Neuronal stem cell (in vitro differentiated cells): ENCODE results near the gene SLC26A9. TPM values are rescaled to one million over a fixed set of nuclear protein-coding genes. Genes with fewer than 3 reads are reported as not detected.

Source experiments
- DNase-seq: peaks from one replicate; pipeline ENCODE4 v3.0.0-alpha.2; 2013; ENCODE audit warnings: low spot score
- H2AFZ ChIP-seq: one replicate; pipeline ENCODE4 v1.6.1; 2013; ENCODE audit warnings: mild to moderate bottlenecking, low read length, inconsistent platforms
- H2AK5ac ChIP-seq: 2 replicates; pipeline ENCODE4 v1.6.1; 2013; ENCODE audit warnings: low read depth, mild to moderate bottlenecking, inconsistent platforms, low read length, moderate library complexity, mixed read lengths
- H2BK120ac ChIP-seq: 2 replicates; pipeline ENCODE4 v1.6.1; 2013; ENCODE audit warnings: low read depth, mild to moderate bottlenecking, inconsistent platforms, low read length, moderate library complexity, mixed read lengths
- H2BK12ac ChIP-seq: one replicate; pipeline ENCODE4 v1.6.1; 2013; ENCODE audit warnings: low read length, inconsistent platforms
- H2BK15ac ChIP-seq: 2 replicates; pipeline ENCODE4 v1.6.1; 2013; ENCODE audit warnings: mild to moderate bottlenecking, low read length, inconsistent platforms, mixed read lengths
- H2BK5ac ChIP-seq: one replicate; pipeline ENCODE4 v1.6.1; 2013; ENCODE audit warnings: inconsistent platforms, mild to moderate bottlenecking, low read length, moderate library complexity
- H3K14ac ChIP-seq: one replicate; pipeline ENCODE4 v1.6.1; 2013; ENCODE audit warnings: low read length, inconsistent platforms
- H3K18ac ChIP-seq: 2 replicates; pipeline ENCODE4 v1.6.1; 2013; ENCODE audit warnings: low read length, inconsistent platforms
- H3K23ac ChIP-seq: 2 replicates; pipeline ENCODE4 v1.6.1; 2013; ENCODE audit warnings: low read depth, mild to moderate bottlenecking, mixed read lengths, low read length, inconsistent platforms; ENCODE audit not compliant: poor library complexity
- H3K27ac ChIP-seq: replicated peaks from 3 replicates; pipeline ENCODE4 v1.5.1; 2013; ENCODE audit warnings: low read length, inconsistent platforms
- H3K27me3 ChIP-seq, 3 experiments: 2 replicates each; pipeline ENCODE4 v1.6.1; 2013; ENCODE audit warnings: low read length in 3 of 3, mild to moderate bottlenecking in 2 of 3, inconsistent platforms in 1 of 3, low read depth in 1 of 3, mixed read lengths in 1 of 3, moderate library complexity in 1 of 3; ENCODE audit not compliant: control insufficient read depth in 3 of 3, insufficient read depth in 3 of 3
- H3K36me3 ChIP-seq, 2 donors: replicated peaks in 1 of 2; 2 replicates each; pipeline ENCODE4 v1.6.1; 2013; ENCODE audit warnings: low read length in 2 of 2; ENCODE audit not compliant: control insufficient read depth in 2 of 2, insufficient read depth in 2 of 2
- H3K4ac ChIP-seq: 2 replicates; pipeline ENCODE4 v1.6.1; 2013; ENCODE audit warnings: inconsistent platforms, mild to moderate bottlenecking, low read length, moderate library complexity
- H3K4me1 ChIP-seq, 2 donors: 1 replicate in 1 of 2; 2 replicates in 1 of 2; pipeline ENCODE4 v1.6.1; 2013; ENCODE audit warnings: low read length in 2 of 2, low read depth in 1 of 2; ENCODE audit not compliant: control insufficient read depth in 2 of 2, insufficient read depth in 1 of 2
- H3K4me2 ChIP-seq: one replicate; pipeline ENCODE4 v1.6.1; 2013; ENCODE audit warnings: mild to moderate bottlenecking, low read length, inconsistent platforms; ENCODE audit not compliant: insufficient read depth, poor library complexity, severe bottlenecking
- H3K4me3 ChIP-seq, 2 donors: 2 replicates each; pipeline ENCODE4 v1.5.1; 2013; ENCODE audit warnings: low read length in 2 of 2, mild to moderate bottlenecking in 2 of 2, inconsistent platforms in 1 of 2, moderate library complexity in 1 of 2
- H3K79me1 ChIP-seq: one replicate; pipeline ENCODE4 v1.6.1; 2013; ENCODE audit warnings: low read depth, mild to moderate bottlenecking, inconsistent platforms, low read length, moderate library complexity
- H3K9ac ChIP-seq: one replicate; pipeline ENCODE4 v1.6.1; 2013; ENCODE audit warnings: mild to moderate bottlenecking, low read depth, low read length, inconsistent platforms; ENCODE audit not compliant: poor library complexity
- H3K9me3 ChIP-seq, 2 donors: replicated peaks in 1 of 2; 2 replicates each; pipeline versions ENCODE3 to v1.6.1; 2013; ENCODE audit warnings: low read length in 2 of 2, mild to moderate bottlenecking in 2 of 2, inconsistent platforms in 1 of 2, low read depth in 1 of 2, mixed read lengths in 1 of 2, moderate library complexity in 1 of 2; ENCODE audit not compliant: control insufficient read depth in 2 of 2, insufficient read depth in 1 of 2
- H4K8ac ChIP-seq: one replicate; pipeline ENCODE4 v1.6.1; 2013; ENCODE audit warnings: low read depth, mild to moderate bottlenecking, inconsistent platforms, low read length, moderate library complexity
- H4K91ac ChIP-seq: one replicate; pipeline ENCODE4 v1.6.1; 2013; ENCODE audit warnings: low read length, low read depth, mild to moderate bottlenecking, inconsistent platforms; ENCODE audit not compliant: poor library complexity
- whole genome bisulfite sequencing, 2 donors: extraction: QIAGEN DNeasy Blood & Tissue Kit; methylation state at CpG; one replicate each; pipeline ENCODE4 v1.1.7; 2013; ENCODE audit warnings: missing lambda C conversion rate in 2 of 2, mixed read lengths in 1 of 2; ENCODE audit not compliant: insufficient read length in 2 of 2, insufficient replicate concordance in 1 of 2; ENCODE audit errors: extremely low coverage in 2 of 2; 5-methylcytosine and 5-hydroxymethylcytosine counted together
- polyA plus RNA-seq, 2 experiments: library from polyadenylated mRNA; stranded (reverse); fragments of 200-250 nt; gene quantifications; one replicate each; pipeline ENCODE4 v1.2.3, GENCODE V29; 2013

Gene SLC26A9, protein sequence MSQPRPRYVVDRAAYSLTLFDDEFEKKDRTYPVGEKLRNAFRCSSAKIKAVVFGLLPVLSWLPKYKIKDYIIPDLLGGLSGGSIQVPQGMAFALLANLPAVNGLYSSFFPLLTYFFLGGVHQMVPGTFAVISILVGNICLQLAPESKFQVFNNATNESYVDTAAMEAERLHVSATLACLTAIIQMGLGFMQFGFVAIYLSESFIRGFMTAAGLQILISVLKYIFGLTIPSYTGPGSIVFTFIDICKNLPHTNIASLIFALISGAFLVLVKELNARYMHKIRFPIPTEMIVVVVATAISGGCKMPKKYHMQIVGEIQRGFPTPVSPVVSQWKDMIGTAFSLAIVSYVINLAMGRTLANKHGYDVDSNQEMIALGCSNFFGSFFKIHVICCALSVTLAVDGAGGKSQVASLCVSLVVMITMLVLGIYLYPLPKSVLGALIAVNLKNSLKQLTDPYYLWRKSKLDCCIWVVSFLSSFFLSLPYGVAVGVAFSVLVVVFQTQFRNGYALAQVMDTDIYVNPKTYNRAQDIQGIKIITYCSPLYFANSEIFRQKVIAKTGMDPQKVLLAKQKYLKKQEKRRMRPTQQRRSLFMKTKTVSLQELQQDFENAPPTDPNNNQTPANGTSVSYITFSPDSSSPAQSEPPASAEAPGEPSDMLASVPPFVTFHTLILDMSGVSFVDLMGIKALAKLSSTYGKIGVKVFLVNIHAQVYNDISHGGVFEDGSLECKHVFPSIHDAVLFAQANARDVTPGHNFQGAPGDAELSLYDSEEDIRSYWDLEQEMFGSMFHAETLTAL
- polyA plus RNA-seq (2013, experiment 1 of 2), result 0.03 TPM
- 0.03 TPM for polyA plus RNA-seq (2013, experiment 2 of 2)

DNA sequence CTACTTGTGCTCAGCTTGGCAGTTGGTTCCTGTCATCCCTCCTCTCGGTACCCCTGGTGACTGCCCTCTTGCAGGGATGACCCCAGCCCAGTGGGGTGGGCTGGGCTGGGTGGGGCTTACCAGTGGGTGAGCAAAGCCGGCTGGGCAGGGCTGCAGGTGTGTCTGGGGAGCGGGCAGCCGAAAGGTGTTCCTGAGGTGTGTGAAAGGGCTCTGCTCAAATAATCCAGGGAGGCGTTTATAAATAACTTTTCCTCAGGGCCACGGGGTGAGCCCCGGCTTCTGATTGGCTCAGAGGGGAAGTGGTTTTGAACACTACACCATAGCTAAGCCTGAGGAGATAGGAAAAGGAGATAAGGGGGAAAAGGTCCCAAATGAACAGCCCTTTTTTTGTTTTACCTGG lies at the start of gene SLC26A9:
TSS of gene SLC26A9 (minus strand) at position 212 of the 400 bp plus-strand sequence. CDS start 7,636 bp downstream, outside the sequence.
- Histone ChIP-seq H2AK5ac (peak within 1 kb of the TSS; percentile 36), H3K4me1 (peaks cover 0 to 20% of the 10 kb centered on the region in 2 donors), H3K4me2 (no peak within 1 kb of the TSS), H3K36me3 (no peaks in the 10 kb centered on the region), H3K23ac (no peak within 1 kb of the TSS), H2BK12ac (no peak within 1 kb of the TSS), H3K9me3 (no peaks in the 10 kb centered on the region), H2BK15ac (peak within 1 kb of the TSS; percentile 72), H4K91ac (no peak within 1 kb of the TSS), H2AFZ (no peak within 1 kb of the TSS), H3K18ac (peak within 1 kb of the TSS; percentile 73), H2BK120ac (peak within 1 kb of the TSS; percentile 4), H3K9ac (no peak within 1 kb of the TSS), H4K8ac (no peak within 1 kb of the TSS), H3K79me1 (no peaks in the 10 kb centered on the region), H2BK5ac (no peak within 1 kb of the TSS), H3K4me3 (no peak within 1 kb of the TSS), H3K27ac (no peak within 1 kb of the TSS), H3K4ac (no peak within 1 kb of the TSS), H3K27me3 (peaks cover 0 to 28% (median 0%) of the 10 kb centered on the region in 3 experiments), H3K14ac (peak within 1 kb of the TSS; percentile 73)
- no CpG with 5 or more reads among the region's 7 CpGs for WGBS, 2 donors
- DNase-seq, result no peak

DNA sequence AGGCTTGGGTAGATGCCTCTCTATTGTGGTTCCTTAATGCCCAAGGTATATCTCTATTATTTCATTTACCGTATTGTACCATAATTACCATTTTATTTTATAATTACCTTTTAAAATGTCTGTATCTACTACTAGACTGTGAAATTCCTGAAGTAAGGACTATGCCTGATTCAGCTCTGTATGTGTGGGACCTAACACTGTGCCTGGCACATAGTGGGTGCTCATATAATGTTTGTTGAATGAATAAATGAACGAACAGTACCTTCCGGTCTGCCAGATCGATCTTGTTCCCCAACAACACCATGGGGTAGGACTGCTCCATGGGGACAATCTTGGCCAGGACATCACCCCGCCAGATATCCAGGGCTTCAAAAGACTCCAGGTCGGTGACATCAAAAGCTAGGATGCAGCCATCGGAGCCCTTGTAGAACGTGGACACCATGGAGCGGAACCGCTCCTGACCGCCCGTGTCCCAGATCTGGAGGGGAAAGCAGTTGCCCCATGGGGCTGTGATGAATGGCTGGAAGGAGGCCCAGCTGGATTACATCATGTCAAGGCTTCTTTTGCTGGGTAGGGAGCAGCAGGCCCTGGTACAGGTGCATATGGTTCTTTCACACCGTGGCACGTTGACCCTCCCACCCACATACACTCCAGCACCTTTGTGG lies 49.1 kb upstream of the SLC26A9 start:
- Histone ChIP-seq H2BK120ac (no peak overlapping the region), H3K79me1 (peaks cover 2% of the 10 kb centered on the region), H3K18ac (no peak overlapping the region), H3K14ac (no peak overlapping the region), H2BK5ac (no peak overlapping the region), H4K91ac (no peak overlapping the region), H3K27me3 (peaks cover 0 to 9% (median 0%) of the 10 kb centered on the region in 3 experiments), H3K4ac (no peak overlapping the region), H2BK12ac (no peak overlapping the region), H3K4me3 (no peak overlapping the region), H3K27ac (no peak overlapping the region), H2AK5ac (no peak overlapping the region), H3K36me3 (no peaks in the 10 kb centered on the region), H4K8ac (no peak overlapping the region), H3K4me1 (peaks cover 0 to 6% of the 10 kb centered on the region in 2 donors), H3K4me2 (no peak overlapping the region), H3K9ac (no peak overlapping the region), H3K9me3 (peaks cover 0 to 2% of the 10 kb centered on the region in 2 donors), H3K23ac (no peak overlapping the region), H2AFZ (no peak overlapping the region), H2BK15ac (no peak overlapping the region)
- no CpG with 5 or more reads among the region's 14 CpGs for WGBS, 2 donors
- DNase-seq, result no peak

DNA sequence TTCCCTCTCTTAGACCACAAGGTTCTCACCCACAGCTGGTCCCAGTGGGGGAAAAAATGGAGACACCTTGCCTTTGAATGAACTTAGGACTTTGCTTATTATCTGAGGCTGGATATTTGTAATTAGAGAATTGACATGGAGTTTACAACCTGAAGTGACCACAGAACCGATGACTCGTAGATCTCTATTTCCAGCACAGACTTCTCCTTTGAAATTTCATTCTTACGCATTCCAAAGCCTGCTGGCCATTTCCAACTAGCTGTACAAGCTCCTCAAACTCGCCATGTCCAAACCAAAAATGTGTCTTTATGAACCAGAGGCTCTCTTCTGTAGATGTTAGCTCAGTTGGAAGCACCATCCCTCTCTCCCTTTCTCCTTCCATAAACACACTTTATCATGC lies 48.0 kb upstream of the SLC26A9 start:
- Histone ChIP-seq H3K9me3 (peaks cover 0 to 1% of the 10 kb centered on the region in 2 donors), H3K4me3 (no peak overlapping the region), H3K36me3 (no peaks in the 10 kb centered on the region), H3K23ac (no peak overlapping the region), H3K79me1 (peaks cover 2% of the 10 kb centered on the region), H3K4me2 (no peak overlapping the region), H3K18ac (no peak overlapping the region), H2BK15ac (no peak overlapping the region), H3K4ac (no peak overlapping the region), H2BK120ac (no peak overlapping the region), H3K27me3 (peaks cover 0 to 5% (median 0%) of the 10 kb centered on the region in 3 experiments), H3K4me1 (peaks cover 0 to 6% of the 10 kb centered on the region in 2 donors), H3K14ac (no peak overlapping the region), H2BK12ac (no peak overlapping the region), H2BK5ac (no peak overlapping the region), H3K9ac (no peak overlapping the region), H2AK5ac (no peak overlapping the region), H2AFZ (no peak overlapping the region), H4K91ac (no peak overlapping the region), H4K8ac (no peak overlapping the region), H3K27ac (no peak overlapping the region)
- no peak for DNase-seq
- no CpG with 5 or more reads among the region's 4 CpGs for WGBS, 2 donors
